SK-N-MC (cell line): Measurements from ENCODE around the gene KCNMA1.

ENCODE experiments used
- DNase-seq: peaks from one replicate; pipeline ENCODE4 v3.0.0-alpha.2; 2011; ENCODE audit warnings: low read depth, low spot score
- H3K27ac ChIP-seq: fragments of 200-600 bp; sonication (generic); 2 replicates; pipeline ENCODE4 v1.5.1; 2016; ENCODE audit warnings: mixed run types
- H3K36me3 ChIP-seq: fragments of 200-600 bp; sonication (generic); 2 replicates; pipeline ENCODE4 v1.6.1; 2017; ENCODE audit warnings: antibody characterized with exemption, low read length, mixed read lengths; ENCODE audit not compliant: insufficient read depth
- H3K4me3 ChIP-seq: fragments of 200-600 bp; sonication (generic); 2 replicates; pipeline ENCODE4 v1.5.1; 2016
- H3K9ac ChIP-seq: fragments of 200-600 bp; sonication (generic); 2 replicates; pipeline ENCODE4 v1.8.0; 2017; ENCODE audit warnings: mixed run types, mixed read lengths; ENCODE audit not compliant: insufficient read length
- H3K9me3 ChIP-seq: fragments of 200-600 bp; sonication (generic); 2 replicates; pipeline ENCODE4 v1.6.1; 2017; ENCODE audit warnings: low read depth, mild to moderate bottlenecking, antibody characterized with exemption, low read length, moderate library complexity, mixed read lengths
- EZH2 ChIP-seq: fragments of 200-600 bp; sonication (generic); IDR thresholded peaks from one replicate; pipeline ENCODE4 v1.6.1; 2017; ENCODE audit warnings: antibody characterized with exemption
- FOXP2 ChIP-seq: optimal IDR thresholded peaks from 2 replicates; pipeline ENCODE3; 2011; ENCODE audit warnings: mild to moderate bottlenecking, moderate library complexity; ENCODE audit not compliant: insufficient read depth; ENCODE audit errors: extremely low read length, control extremely low read depth
- POLR2AphosphoS5 ChIP-seq: IDR thresholded peaks from 2 replicates; pipeline ENCODE4 v1.6.1; 2012; ENCODE audit warnings: mild to moderate bottlenecking, low read depth, low read length, borderline replicate concordance

KCNMA1 gene

GRCh38 chr10:77371848-77372799 is 265.5 kb downstream of the KCNMA1 start:
- Histone ChIP-seq H3K9ac (no peak overlapping the region), H3K4me3 (no peak overlapping the region), H3K36me3 (no peaks in the 10 kb centered on the region), H3K9me3 (no peaks in the 10 kb centered on the region), H3K27ac (no peak overlapping the region)
- TF ChIP-seq EZH2 (no peak), POLR2AphosphoS5 (no peak), FOXP2 (no peak)
- no peak for DNase-seq

- Histone ChIP-seq H3K9me3 (no peaks in the 10 kb centered on the region), H3K9ac (no peak overlapping the region), H3K4me3 (no peak overlapping the region), H3K36me3 (no peaks in the 10 kb centered on the region), H3K27ac (no peak overlapping the region)
- no peak for DNase-seq
- no peak for TF ChIP-seq POLR2AphosphoS5
- TF ChIP-seq EZH2: no peak
- TF ChIP-seq FOXP2: no peak
These were observed 266.2 kb downstream of the KCNMA1 start for GRCh38 chr10:77371421-77371820.

DNA sequence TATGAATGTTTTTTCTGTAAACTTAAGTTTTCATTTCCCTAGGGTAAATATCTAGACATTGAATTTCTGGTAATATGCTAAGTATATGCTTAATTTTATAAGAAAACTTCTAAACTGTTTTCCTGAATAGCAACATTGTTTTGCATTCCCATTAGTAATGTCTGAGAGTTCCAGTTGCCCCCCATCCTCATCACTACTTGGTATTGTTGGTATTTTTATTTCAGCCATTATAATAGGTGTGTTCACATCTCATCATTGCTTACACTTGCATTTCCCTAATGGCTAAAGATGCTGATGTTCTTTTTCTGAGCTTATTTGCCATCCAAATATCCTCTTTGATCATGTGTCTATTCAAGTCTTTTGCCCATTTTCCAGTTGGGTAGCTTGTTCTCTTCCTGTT is 269.6 kb downstream of the KCNMA1 start:
- Histone ChIP-seq H3K27ac (no peak overlapping the region), H3K4me3 (no peak overlapping the region), H3K9ac (no peak overlapping the region), H3K36me3 (no peaks in the 10 kb centered on the region), H3K9me3 (no peaks in the 10 kb centered on the region)
- TF ChIP-seq FOXP2 (no peak), POLR2AphosphoS5 (no peak), EZH2 (no peak)
- DNase-seq: no peak

- Histone ChIP-seq H3K27ac (no peak overlapping the region), H3K36me3 (no peaks in the 10 kb centered on the region), H3K9me3 (no peaks in the 10 kb centered on the region), H3K9ac (no peak overlapping the region), H3K4me3 (no peak overlapping the region)
- DNase-seq: no peak
- no peak for TF ChIP-seq POLR2AphosphoS5
- TF ChIP-seq EZH2: no peak
- no peak for TF ChIP-seq FOXP2
These were observed 274.4 kb downstream of the KCNMA1 start for GRCh38 chr10:77363210-77363609.

GRCh38 chr10:77361831-77362230 is 275.8 kb downstream of the KCNMA1 start:
- no peaks in the 10 kb centered on the region for H3K36me3 ChIP-seq

GRCh38 chr10:77361426-77361825 is 276.2 kb downstream of the KCNMA1 start:
- no peak for DNase-seq
- no peaks in the 10 kb centered on the region for H3K36me3 ChIP-seq
- no peak for TF ChIP-seq EZH2
- TF ChIP-seq FOXP2: no peak
- TF ChIP-seq POLR2AphosphoS5: no peak
- H3K27ac ChIP-seq: no peak overlapping the region
- no peak overlapping the region for H3K4me3 ChIP-seq
- H3K9ac ChIP-seq: no peak overlapping the region
- no peaks in the 10 kb centered on the region for H3K9me3 ChIP-seq

More at GRCh38 chr10:77361831-77362230, 275.8 kb downstream of the KCNMA1 start:
- H3K27ac ChIP-seq: no peak overlapping the region
- no peaks in the 10 kb centered on the region for H3K9me3 ChIP-seq
- H3K4me3 ChIP-seq: no peak overlapping the region
- no peak overlapping the region for H3K9ac ChIP-seq
- no peak for TF ChIP-seq EZH2
- no peak for TF ChIP-seq POLR2AphosphoS5
- TF ChIP-seq FOXP2: no peak
- no peak for DNase-seq

DNA sequence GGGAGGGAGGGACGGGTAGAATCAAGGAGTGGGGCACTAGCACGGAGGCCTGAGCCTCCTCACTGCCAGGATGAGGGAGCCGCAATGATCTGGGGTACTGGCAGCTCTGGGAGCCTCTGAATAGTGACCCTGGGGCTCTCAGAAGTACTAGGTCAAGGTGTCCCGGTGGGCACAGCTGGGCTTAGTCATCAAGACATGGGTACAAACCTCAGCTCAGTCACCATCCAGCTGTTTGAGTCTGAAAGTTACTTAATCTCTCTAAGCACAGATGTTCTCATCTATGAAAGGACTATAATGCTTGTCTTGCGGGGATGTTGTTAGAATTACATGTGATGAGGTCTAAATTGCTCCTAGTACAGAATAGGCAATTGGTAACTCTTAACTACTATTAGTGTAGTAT is 276.8 kb downstream of the KCNMA1 start:
- no peak for DNase-seq
- TF ChIP-seq POLR2AphosphoS5 (no peak), EZH2 (no peak), FOXP2 (no peak)
- H3K9me3 ChIP-seq: no peaks in the 10 kb centered on the region
- no peak overlapping the region for H3K4me3 ChIP-seq
- no peak overlapping the region for H3K27ac ChIP-seq
- no peaks in the 10 kb centered on the region for H3K36me3 ChIP-seq
- no peak overlapping the region for H3K9ac ChIP-seq

DNA sequence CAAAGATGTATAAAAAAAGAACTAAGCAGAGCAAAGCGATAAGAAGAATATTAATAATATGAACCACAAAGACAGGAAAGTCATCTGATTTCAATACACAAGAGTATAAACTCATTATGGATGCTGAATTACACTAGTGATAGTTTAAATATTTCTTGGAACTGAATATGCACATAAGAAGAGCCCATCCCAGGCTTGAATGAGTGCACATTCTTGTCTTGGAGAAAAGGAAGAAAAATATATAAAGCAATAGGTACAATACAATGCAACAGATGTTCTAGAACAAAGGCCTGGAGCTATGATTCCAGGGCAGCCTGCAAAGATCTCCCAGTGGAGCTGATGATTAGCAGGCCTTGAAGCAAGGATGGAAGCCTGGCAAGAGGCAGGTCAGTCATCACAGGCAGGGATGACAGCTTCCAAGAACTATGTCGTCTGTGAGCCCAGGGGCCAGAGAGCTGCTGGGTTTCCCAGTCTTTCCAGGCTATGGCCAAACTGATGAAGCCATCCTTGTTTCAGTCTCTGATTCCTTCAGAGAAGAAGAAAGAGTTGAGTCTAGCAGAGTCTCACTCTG is 277.6 kb downstream of the KCNMA1 start:
- Histone ChIP-seq H3K9me3 (no peaks in the 10 kb centered on the region), H3K4me3 (no peak overlapping the region), H3K9ac (no peak overlapping the region), H3K27ac (no peak overlapping the region), H3K36me3 (no peaks in the 10 kb centered on the region)
- TF ChIP-seq EZH2 (no peak), POLR2AphosphoS5 (no peak), FOXP2 (no peak)
- DNase-seq: no peak
